GM19468 (cell line): Measurements from ENCODE around the gene TMEM131.
"Not testable (repeated sequence)": the region's sequence is repeated elsewhere in the genome, so short reads cannot be mapped to it uniquely, and the experiment has no call there.

Experiments used
- ATAC-seq: cut with Tn5 transposase; IDR thresholded peaks from one replicate; pipeline ENCODE4 v1.9.1; 2021; ENCODE audit warnings: mild to moderate bottlenecking, moderate library complexity, moderate number of reproducible peaks; ENCODE audit not compliant: unreplicated experiment; ENCODE audit errors: extremely low read depth

Gene TMEM131

DNA sequence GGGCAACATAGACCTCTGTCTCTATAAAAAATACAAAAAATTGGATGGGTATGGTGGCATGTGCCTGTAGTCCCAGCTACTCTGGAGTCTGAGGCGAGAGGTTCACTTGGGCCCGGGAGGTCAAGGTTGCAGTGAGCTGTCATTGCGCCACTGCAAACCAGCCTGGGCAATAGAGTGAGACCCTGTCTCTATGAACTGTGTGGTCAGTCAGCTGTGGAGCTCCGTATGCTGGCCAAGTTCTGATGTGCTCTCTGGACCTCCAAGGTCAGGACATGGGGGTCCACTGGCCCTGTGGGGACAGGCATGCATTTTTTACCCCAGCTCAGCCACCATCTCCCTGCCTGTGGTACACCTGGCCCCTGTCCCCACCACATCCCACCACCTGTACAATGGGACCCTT is 71.6 kb downstream of the TMEM131 start:
- no peak for ATAC-seq

DNA sequence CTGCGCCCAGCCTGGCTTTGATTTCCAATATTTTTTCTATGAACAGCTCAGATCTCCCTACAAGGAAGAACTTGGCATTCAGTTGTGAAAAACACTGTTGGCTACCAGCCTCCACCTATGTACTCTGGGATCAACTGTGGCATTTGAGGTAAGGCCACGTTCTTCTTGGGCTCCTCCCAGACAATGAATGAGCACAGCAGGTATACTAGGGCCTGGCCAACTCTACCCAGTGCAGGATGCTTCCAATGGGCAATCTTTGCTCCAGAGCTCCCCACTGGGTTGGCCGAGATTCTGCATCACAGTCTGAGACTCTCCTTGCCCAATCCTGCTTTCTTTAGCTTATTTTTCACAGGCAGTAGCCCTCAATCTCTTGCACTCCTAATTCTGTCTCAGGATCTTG is 75.9 kb downstream of the TMEM131 start:
- no peak for ATAC-seq

DNA sequence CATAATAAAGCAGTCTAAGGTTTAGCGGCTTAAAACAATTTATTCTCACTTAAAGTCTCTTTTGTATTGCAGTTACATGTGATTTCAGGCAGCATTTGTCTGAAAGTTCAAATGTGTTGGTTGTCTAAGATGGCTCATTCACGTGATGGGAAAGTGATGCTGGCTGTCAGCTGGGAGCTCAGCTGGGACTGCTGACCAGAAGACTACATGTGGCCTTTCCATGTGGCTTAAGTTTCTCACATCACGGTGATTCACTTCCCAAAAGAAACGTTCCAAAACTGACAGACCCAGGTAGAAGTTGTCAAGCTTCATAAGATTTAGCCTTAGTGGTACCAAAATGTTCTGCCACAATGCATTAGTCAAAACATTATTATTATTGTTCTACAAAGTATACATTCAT is 76.9 kb downstream of the TMEM131 start:
- no peak for ATAC-seq

DNA sequence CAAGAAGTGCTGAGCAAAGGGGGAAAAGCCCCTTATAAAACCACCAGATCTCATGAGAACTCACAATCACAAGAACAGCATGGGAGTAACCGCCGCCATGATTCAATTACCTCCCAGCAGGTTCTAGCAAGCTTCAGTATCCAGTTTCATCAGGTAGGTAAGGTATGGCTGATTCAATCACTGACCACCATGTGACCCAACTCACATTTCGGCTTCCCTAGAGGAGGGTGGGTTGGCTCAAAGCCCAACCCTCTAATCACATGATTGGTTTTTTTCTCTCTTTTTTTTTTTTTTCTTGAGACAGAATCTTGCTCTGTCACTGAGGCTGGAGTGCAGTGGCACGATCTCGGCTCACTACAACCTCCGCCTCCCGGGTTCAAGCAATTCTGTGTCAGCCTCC is 78.1 kb downstream of the TMEM131 start:
- ATAC-seq: not testable (repeated sequence)

DNA sequence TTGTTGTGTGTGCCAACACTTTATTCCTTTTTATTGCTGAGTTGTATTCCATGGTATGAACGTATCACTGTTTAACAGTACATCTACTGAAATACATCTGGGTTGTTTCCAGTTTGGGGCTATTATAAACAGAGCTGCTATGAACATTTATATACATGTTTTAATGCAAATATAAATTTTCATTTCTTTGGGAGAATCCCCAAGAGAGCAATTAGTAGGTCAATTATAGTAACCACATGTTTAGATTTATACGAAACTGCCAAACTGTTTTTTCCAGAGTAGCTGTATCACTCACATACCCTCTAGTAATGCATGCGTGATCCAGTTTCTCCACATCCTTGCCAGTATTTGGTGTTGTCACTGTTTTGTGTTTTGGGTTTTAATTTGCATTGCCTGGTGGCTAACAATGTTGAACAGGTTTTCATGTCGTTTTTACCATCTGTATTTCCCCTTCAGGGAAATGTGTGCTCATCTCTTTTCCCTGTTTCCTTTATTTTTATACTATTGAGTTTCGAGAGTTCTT is 81.0 kb downstream of the TMEM131 start:
- ATAC-seq: no peak

DNA sequence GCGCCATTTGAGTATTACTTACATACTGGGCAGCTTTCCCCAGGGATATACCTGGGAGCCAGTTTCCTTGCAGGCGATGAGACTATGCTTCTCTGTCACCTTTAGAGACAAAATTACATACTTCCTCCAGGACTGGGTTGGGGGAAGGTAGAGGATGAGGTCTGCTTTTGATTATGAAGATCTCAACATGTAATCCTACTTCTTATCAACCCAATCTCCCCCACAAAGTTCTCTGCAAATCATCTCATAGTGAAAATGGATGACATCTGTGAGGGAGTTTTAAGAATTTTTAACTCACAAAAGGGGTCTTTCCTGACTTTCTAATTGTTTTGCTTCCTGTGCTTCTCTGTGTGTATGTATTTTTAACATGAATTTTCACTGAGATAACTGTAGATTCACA is 81.9 kb downstream of the TMEM131 start:
- no peak for ATAC-seq

DNA sequence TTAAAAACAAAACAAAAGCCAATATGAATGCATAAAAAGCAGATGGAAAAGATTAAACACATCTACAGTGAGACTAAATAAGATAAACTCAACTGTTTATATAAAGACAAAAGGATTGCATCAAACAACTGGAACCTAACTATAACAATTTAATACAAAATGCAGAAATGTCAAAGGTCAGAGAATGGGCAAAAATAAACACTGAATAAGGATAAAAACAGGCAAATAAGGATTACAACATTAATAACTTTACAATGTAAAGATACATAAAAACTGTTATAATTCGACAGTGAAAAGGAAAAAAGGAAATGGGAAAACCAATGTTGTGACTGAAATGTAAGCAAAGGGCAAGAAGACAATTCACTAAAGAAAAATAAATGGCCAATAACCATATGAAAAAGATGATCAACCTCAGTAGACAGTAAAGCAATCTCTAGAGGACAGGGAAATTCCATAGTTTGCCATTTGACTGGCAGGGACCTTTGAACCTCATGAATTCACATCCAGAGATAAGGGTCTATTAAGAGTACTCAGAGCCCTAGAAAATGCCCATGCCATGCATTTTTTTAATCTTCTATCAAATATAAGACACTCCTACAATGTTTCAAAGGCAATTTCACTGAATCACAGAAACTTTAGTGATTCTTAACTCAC is 83.7 kb downstream of the TMEM131 start:
- no peak for ATAC-seq

DNA sequence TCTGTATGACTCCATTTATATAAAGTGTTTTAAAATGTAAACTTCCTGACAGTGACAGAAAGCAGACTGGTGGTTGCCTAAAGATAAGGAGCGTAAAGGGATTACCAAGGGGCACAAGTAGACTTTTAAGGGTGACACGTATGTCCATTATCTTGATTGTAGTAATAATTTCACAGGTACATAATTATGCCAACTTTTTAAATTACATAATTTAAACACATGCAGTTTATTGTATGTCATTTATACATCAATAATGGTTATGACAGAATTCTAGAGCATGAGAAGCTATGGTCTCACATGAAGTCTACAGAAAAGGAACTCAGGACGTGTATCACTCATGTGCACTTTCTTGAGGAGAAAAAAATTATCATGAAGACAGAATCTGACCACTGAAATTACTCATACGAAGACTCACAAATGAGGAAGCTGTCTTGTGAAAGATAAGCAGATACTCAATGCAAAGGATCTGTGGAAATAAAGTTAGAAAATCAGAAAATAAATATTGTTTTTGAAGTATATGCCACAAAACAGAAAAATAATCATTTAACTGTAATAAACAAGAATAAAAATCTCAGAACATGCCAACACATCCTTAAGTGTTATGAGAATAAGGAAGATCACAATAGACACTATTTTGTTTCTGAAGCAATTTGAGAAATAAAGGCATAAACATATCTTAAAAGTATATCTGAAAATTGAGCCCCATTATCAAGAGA is 84.4 kb downstream of the TMEM131 start:
- ATAC-seq: peak; percentile 54

DNA sequence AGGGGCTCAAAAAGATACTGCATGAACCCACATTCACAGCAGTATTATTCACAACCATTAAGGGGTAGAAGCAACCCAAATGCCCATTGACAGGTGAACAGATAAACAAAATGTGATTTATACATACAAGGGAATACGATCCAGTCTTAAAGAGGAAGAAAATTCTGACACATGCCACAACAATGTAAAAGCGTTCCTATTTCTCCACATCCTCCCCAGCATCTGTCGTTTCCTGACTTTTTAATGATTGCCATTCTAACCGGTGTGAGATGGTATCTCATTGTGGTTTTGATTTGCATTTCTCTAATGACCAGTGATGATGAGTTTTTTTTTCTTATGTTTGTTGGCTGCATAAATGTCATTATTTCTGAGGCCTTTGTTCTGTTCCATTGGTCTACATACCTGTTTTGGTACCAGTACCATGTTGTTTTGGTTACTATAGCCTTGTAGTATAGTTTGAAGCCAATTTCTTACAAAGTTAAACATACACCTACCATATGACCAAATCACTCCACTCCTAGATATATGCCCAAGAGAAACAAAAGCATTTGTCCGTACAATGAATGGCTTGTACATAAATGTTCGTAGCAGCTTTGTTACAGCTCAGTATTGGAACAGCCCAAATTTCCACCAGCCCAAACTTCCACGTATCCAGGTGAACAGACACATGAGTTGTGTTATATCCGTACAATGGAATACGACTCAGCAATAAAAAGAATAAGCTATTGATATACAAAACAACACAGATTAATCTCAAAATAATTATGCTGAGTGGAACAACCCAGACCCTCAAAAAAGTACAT is 85.1 kb downstream of the TMEM131 start:
- ATAC-seq: no peak

DNA sequence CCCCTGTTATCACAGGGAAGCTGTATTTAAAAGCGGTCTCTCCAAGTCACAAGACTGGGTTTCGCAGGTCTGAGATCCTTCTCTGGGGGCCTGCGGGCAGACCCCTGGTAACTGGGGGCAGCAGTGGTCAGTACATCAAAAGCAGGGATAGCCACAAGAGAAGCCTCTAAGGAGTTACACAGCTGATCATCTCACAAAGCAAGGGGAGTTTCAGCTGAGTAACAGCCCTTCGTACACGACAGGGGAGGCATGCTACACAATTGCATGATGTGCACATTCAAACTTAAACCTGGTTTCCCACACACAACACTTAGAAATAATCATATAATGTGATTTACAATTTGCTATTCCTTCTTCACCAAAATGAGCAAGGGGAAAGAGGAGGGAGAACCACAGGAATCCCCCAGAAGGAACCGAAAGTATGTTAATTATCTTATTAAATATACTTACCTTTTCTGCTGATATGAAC is 87.5 kb downstream of the TMEM131 start:
- ATAC-seq: no peak

DNA sequence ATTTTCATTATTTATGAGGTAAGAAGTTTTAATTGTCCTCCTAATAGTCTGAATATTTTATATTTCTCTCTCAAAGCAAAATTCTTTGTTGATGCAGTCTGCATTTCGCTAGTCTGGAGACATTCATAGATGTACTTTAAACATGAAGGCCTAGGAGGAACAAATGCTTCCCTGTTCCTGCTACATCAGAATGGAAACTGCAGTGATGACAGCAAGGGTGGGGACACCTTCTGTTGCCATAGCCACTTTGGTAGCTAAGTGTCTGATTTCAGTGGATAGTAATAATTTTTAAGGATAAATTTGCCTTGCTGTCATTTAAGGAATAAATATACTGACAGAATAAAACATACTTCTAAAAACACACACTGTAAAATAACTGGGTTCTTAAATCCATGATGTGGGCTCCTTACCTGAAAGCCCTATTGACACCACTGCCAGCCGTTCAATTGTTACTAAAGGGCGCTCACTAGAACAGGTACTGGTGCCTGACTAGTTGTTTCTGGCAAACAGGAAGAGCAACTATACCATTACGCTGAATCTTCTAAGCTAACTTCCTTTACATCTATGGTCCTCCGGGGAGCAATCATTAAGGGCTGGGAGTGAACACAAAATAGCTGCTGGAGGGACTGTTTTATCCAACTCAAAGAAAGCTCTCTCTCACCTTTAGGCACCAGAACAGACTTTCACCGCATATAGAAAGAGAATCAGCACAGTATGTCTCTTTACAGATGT is 88.2 kb downstream of the TMEM131 start:
- ATAC-seq: no peak

DNA sequence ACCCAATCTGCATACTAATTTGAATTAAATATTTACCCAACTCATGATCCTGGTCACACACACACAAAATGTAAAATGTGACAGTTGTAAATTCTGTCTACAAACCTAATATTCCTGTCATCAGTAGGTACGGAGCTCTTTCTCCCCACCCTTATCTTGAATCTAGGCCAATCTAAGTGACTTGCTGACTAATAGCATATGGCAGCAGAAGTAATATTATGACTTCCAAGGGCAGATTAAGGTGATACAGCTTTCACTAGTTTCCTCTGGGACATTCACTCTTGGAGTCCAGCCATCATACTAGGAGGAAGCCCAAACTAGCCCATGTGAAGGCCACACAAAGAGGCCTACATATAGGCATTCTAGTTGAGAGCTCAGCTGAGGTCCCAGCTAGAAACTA is 89.4 kb downstream of the TMEM131 start:
- ATAC-seq: no peak

DNA sequence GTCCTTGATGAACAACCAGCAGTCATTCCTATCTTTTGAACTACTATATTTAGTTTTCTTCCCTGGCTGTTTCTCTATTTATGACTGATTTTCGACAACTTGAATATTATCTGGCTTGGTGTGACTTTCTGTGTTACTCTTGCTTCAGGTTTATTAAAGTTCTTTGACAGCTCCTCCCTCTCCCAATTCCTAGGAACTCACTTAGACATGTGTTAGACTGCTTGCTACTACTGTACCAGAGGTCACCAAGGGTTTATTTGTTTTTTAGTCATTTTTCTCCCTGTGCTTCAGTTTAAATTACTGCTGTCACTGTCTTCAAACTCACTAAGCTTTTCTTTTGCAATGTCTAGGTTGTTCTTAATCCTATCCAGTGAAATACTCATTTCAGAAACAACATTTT is 90.5 kb downstream of the TMEM131 start:
- ATAC-seq: no peak

DNA sequence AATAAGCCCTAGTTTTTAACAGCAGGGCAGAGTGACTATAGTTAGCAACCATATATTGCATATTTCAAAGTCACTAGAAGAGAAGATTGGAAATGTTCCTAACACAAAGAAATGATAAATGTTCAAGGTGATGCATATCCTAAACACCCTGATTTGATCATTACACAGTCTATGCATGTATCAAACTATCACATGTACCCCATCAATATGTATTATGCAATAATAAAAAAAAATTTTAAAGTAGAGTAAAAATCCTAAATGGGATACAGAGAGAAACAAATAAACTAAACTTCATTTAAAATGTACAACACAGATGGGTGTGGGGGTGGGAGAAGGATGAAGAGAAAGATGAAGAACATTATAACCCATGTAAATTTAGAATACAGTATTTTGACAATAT is 93.9 kb downstream of the TMEM131 start:
- no peak for ATAC-seq

DNA sequence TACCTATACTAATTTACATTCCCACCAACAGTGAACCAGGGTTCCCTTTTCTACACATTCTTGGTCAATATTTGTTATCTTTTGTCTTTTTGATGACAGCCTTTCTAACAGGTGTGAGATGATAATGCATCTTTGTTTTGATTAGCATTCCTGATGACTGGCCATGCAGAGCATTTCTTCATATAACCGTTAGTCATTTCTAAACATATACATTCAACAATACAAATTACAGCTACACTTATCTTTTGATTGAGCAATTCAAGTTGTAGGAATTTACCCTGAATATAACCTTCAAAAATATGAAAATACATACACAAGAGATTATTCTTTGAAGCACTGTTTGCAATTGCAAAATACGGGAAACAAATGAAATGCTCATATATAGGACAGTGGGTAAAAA is 94.9 kb downstream of the TMEM131 start:
- no peak for ATAC-seq

DNA sequence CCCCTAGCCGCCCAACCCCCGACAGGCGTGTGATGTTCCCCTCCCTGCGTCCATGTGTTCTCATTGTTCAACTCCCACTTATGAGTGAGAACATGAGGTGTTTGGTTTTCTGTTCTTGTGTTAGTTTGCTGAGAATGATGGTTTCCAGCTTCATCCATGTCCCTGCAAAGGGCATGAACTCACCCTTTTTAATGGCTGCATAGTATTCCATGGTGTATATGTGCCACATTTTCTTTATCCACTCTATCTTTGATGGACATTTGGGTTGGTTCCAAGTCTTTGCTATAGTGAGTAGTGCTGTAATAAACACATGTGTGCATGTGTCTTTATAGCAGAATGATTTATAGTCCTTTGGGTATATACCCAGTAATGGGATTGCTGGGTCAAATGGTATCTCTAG is 102.7 kb downstream of the TMEM131 start:
- not testable (repeated sequence) for ATAC-seq

DNA sequence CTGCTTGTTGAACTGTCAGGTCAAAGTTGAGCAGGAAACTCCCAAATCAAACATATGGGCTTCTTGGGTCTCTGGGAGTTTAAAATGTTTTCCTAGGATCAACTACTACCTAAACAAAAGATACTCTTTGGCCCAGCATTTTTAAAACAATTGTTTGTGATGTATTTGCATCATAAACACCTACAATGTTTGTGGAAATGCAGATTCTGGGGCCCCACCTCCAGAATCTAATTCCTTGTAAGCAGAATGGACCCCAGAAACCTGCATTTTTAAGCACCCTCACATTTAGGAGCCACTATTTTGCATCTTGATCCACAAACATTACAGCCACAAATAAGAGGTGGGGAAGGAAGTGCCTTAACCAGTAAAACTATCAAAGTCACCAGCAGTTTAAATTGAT is 104.1 kb downstream of the TMEM131 start:
- ATAC-seq: no peak

DNA sequence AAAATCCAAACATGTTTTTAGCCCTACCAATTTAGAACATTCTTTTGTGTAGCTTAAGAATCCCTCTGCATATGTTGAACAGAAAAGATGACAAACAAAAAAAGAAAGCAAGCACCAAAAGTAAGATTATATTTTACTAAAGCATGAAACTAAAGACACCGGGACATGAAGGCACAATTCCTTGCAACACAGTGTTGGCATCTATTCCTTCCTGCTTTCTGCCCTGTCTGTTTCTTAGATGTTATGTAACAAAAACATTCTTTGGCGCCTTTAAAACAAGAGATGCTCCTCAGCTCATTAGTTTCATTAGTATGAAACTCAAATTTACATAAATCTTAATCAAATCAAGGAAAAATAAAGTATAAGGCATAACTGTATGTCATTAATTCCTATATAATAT is 106.6 kb downstream of the TMEM131 start:
- no peak for ATAC-seq

DNA sequence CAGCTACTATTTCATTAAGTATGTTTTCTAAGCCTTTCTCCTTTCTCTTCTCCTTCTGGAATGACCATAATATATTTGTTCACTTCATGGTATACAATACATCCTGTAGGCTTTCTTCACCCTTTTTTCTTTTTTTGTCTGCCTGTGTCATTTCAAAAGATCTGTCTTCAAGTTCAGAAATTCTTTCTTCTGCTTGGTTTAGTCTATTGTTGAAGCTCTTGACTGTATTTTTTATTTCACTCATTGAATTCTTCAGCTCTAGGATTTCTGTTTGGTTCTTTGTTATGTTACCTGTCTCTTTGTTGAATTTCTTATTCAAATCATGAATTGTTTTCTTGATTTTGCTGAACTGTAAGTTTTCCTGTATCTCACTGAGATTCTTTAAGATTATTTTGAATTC is 109.9 kb downstream of the TMEM131 start:
- no peak for ATAC-seq

DNA sequence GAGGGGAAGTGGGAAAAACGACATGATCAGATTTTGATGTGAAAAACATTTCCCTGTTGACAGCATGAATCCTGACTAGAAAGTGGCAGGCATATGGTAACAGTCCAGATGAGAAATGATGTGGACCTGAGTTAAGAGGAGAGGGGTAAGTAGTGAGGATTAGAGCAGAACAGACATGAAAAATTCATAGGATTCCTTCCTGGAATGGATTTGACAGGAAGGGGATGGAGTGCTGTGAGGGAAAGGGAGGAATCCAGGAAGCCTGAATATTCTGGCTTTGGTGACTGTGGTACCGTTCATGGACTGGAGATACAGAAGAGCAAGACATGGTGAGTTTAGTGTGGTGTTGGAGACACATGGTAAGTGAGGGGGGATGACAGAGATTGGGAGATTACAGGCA is 115.4 kb downstream of the TMEM131 start:
- ATAC-seq: no peak
